Stimulated activated CD4-positive, alpha-beta T cell treated with anti-CD3 and anti-CD28 coated beads, Interleukin-15, amount 100 ng/mL, for 48 hours (primary cell): ENCODE measurements around the gene FOXK1.

Experiments
- DNase-seq, 2 donors: peaks; one replicate each; pipeline ENCODE4 v3.0.0-alpha.2; 2020; ENCODE audit warnings: low read depth in 2 of 2

Gene FOXK1

GRCh38 chr7:4698707-4699275 lies 16.7 kb downstream of the FOXK1 start:
- no peak for DNase-seq

GRCh38 chr7:4699841-4700240 lies 17.7 kb downstream of the FOXK1 start:
- DNase-seq: no peak

- DNase-seq: no peak
These were observed 18.6 kb downstream of the FOXK1 start for GRCh38 chr7:4700577-4701235.

- no peak for DNase-seq
These were observed 20.9 kb downstream of the FOXK1 start for GRCh38 chr7:4702961-4703512.

GRCh38 chr7:4703532-4703931 lies 21.4 kb downstream of the FOXK1 start:
- no peak for DNase-seq

- DNase-seq: no peak
These were observed 24.5 kb downstream of the FOXK1 start for GRCh38 chr7:4706384-4707216.

- no peak for DNase-seq
These were observed 25.2 kb downstream of the FOXK1 start for GRCh38 chr7:4707217-4707741.

- no peak for DNase-seq
These were observed 25.9 kb downstream of the FOXK1 start for GRCh38 chr7:4707980-4708411.

- no peak for DNase-seq
These were observed 27.1 kb downstream of the FOXK1 start for GRCh38 chr7:4709187-4709586.

- no peak for DNase-seq
These were observed 29.0 kb downstream of the FOXK1 start for GRCh38 chr7:4711093-4711492.

GRCh38 chr7:4711634-4712033 lies 29.5 kb downstream of the FOXK1 start:
- DNase-seq: no peak

- no peak for DNase-seq
These were observed 30.4 kb downstream of the FOXK1 start for GRCh38 chr7:4712281-4713182.

- no peak for DNase-seq
These were observed 31.2 kb downstream of the FOXK1 start for GRCh38 chr7:4713183-4713784.

GRCh38 chr7:4714161-4714700 lies 32.1 kb downstream of the FOXK1 start:
- no peak for DNase-seq

- no peak for DNase-seq
These were observed 32.8 kb downstream of the FOXK1 start for GRCh38 chr7:4714767-4715409.

GRCh38 chr7:4715410-4715776 lies 33.3 kb downstream of the FOXK1 start:
- no peak for DNase-seq

GRCh38 chr7:4716946-4717795 lies 35.1 kb downstream of the FOXK1 start:
- no peak for DNase-seq

- no peak for DNase-seq
These were observed 36.0 kb downstream of the FOXK1 start for GRCh38 chr7:4718075-4718474.

- no peak for DNase-seq
These were observed 38.1 kb downstream of the FOXK1 start for GRCh38 chr7:4720225-4720624.
